ENCODE data around the gene SYNPO.

SYNPO gene

GRCh38 chr5:150607991-150608390 is 32.5 kb upstream of the SYNPO start:
- no peak for DNase-seq

- DNase-seq = no peak
Measured at GRCh38 chr5:150608991-150609390, 31.5 kb upstream of the SYNPO start.

- DNase-seq = peak in 7 of 56 donors; percentile 21 to 42 (median 24)
Measured at GRCh38 chr5:150609843-150610584, 30.4 kb upstream of the SYNPO start.

GRCh38 chr5:150611026-150611425 is 29.4 kb upstream of the SYNPO start:
- no peak for DNase-seq

GRCh38 chr5:150612405-150612804 is 28.1 kb upstream of the SYNPO start:
- no peak for DNase-seq

- DNase-seq = no peak
Measured at GRCh38 chr5:150612905-150613670, 27.4 kb upstream of the SYNPO start.

- DNase-seq = no peak
Measured at GRCh38 chr5:150613991-150614660, 26.3 kb upstream of the SYNPO start.

GRCh38 chr5:150614661-150615060 is 25.8 kb upstream of the SYNPO start:
- no peak for DNase-seq

- DNase-seq = no peak
Measured at GRCh38 chr5:150615141-150615699, 25.2 kb upstream of the SYNPO start.

GRCh38 chr5:150616024-150616470 is 24.4 kb upstream of the SYNPO start:
- DNase-seq = no peak

- DNase-seq = peak in 4 of 56 donors; percentile 17 to 45 (median 22)
Measured at GRCh38 chr5:150616506-150616905, 24.0 kb upstream of the SYNPO start.

- no peak for DNase-seq
Measured at GRCh38 chr5:150618163-150618562, 22.3 kb upstream of the SYNPO start.

GRCh38 chr5:150618588-150619281 is 21.7 kb upstream of the SYNPO start:
- DNase-seq = no peak

GRCh38 chr5:150619359-150620230 is 20.9 kb upstream of the SYNPO start:
- DNase-seq = peak in 29 of 56 donors; percentile 14 to 85 (median 45)

GRCh38 chr5:150621301-150621700 is 19.2 kb upstream of the SYNPO start:
- DNase-seq = no peak

GRCh38 chr5:150622157-150622556 is 18.3 kb upstream of the SYNPO start:
- DNase-seq = peak in 18 of 56 donors; percentile 20 to 77 (median 40)

GRCh38 chr5:150623152-150623877 is 17.1 kb upstream of the SYNPO start:
- no peak for DNase-seq

GRCh38 chr5:150623878-150624216 is 16.6 kb upstream of the SYNPO start:
- DNase-seq = no peak
